Activated CD8-positive, alpha-beta T cell treated with anti-CD3 and anti-CD28 coated beads for 36 hours (primary cell): Measurements from ENCODE around the gene SMARCD3. TPM values are rescaled to one million over a fixed set of nuclear protein-coding genes. Genes with fewer than 3 reads are reported as not detected.
A peak's percentile ranks its signal among the peaks of the same experiment; 100 is the strongest.

Source experiments
- ATAC-seq: fragments of 200-7000 bp; cut with Tn5 transposase; one replicate; pipeline ENCODE4 v1.10.0; 2021; ENCODE audit warnings: mild to moderate bottlenecking, moderate library complexity
- CTCF ChIA-PET: fragments of 350-600 bp; sonication (Branson Sonifier 250); formaldehyde crosslinking; loops from one replicate; lab custom pipeline; 2021; ENCODE audit warnings: antibody characterized with exemption; lab: Charles Lee
- POLR2A ChIA-PET: fragments of 350-600 bp; sonication (Branson Sonifier 250); formaldehyde crosslinking; loops from one replicate; lab custom pipeline; 2021; ENCODE audit warnings: antibody characterized with exemption; lab: Charles Lee
- DNase-seq: peaks from one replicate; pipeline ENCODE4 v3.0.0-alpha.2; 2020
- H3K27ac Mint-ChIP-seq: one replicate; pipeline ENCODE4 v1.8.0; 2021; ENCODE audit warnings: mild to moderate bottlenecking, mixed read lengths
- H3K27me3 Mint-ChIP-seq: one replicate; pipeline ENCODE4 v1.8.0; 2021; ENCODE audit warnings: mixed read lengths
- H3K36me3 Mint-ChIP-seq: one replicate; pipeline ENCODE4 v1.8.0; 2021; ENCODE audit warnings: low read depth, mixed read lengths
- H3K4me1 Mint-ChIP-seq: one replicate; pipeline ENCODE4 v1.8.0; 2021; ENCODE audit warnings: low read depth, mixed read lengths
- H3K4me3 Mint-ChIP-seq: one replicate; pipeline ENCODE4 v1.8.0; 2021; ENCODE audit warnings: mild to moderate bottlenecking, moderate library complexity, mixed read lengths
- H3K9me3 Mint-ChIP-seq: one replicate; pipeline ENCODE4 v1.8.0; 2021; ENCODE audit warnings: mixed read lengths
- CTCF ChIP-seq: fragments of 200-600 bp; IDR thresholded peaks from one replicate; pipeline ENCODE4 v1.8.0; 2022; ENCODE audit warnings: antibody characterized with exemption, mild to moderate bottlenecking
- intact Hi-C: fragments of 100-400 bp; cut with micrococcal nuclease; formaldehyde crosslinking; loops from one replicate; pipeline ENCODE4 v1.10.0; 2022
- total RNA-seq, 2 experiments: library from RNA; stranded (reverse); gene quantifications; one replicate each; pipeline ENCODE4 v1.2.3, GENCODE V29; 2021

SMARCD3 gene
- 1 to 10 TPM; 8.2 to 8.9 TPM for total RNA-seq

- POLR2A ChIA-PET, result interaction anchor here (1.1 kb wide), 1 partner anchor 13 kb away, joined by 3 read pairs; no protein-coding TSS in a partner anchor
- CTCF ChIA-PET, result interaction anchor here (0.7 to 3.1 kb wide), 4 partner anchors 57 to 144 kb away, joined by 3 to 23 read pairs (median 6); no protein-coding TSS in a partner anchor
- no peak for ATAC-seq
- Mint-ChIP-seq H3K9me3 (no peaks in the 10 kb centered on the region), H3K4me3 (peak within 1 kb of the TSS; percentile 64), H3K27ac (peak within 1 kb of the TSS; percentile 27), H3K4me1 (peaks cover 41% of the 10 kb centered on the region), H3K36me3 (no peaks in the 10 kb centered on the region), H3K27me3 (peaks cover 41% of the 10 kb centered on the region)
- intact Hi-C loops, result no loop called here
- DNase-seq, result no peak
- TF ChIP-seq CTCF, result no peak
These were observed at the start of gene SMARCD3 for GRCh38 chr7:151248346-151249033. Gene SMARCD3 (minus strand): TSS chr7:151248694. CDS start chr7:151248562, 132 bp downstream.

GRCh38 chr7:151296202-151296992 lies 47.9 kb upstream of the SMARCD3 start:
- POLR2A ChIA-PET, result interaction anchor here (0.9 kb wide), 1 partner anchor 22 kb away, joined by 3 read pairs; no protein-coding TSS in a partner anchor
- ATAC-seq (no peak), DNase-seq (no peak)
- CTCF ChIA-PET, result interaction anchor here (1.3 to 1.5 kb wide), 2 partner anchors 15 to 19 kb away, joined by 3 to 5 read pairs; no protein-coding TSS in a partner anchor
- no peak overlapping the region for H3K4me3 Mint-ChIP-seq
- no peak for TF ChIP-seq CTCF
- intact Hi-C loops, result no loop called here
- H3K36me3 Mint-ChIP-seq, result no peaks in the 10 kb centered on the region
- H3K9me3 Mint-ChIP-seq, result peaks cover 3% of the 10 kb centered on the region
- H3K27me3 Mint-ChIP-seq, result peaks cover 4% of the 10 kb centered on the region
- no peak overlapping the region for H3K27ac Mint-ChIP-seq
- no peaks in the 10 kb centered on the region for H3K4me1 Mint-ChIP-seq

GRCh38 chr7:151292850-151293249 lies 44.4 kb upstream of the SMARCD3 start:
- TF ChIP-seq CTCF, result no peak
- no peak overlapping the region for H3K4me3 Mint-ChIP-seq
- intact Hi-C loops, result no loop called here
- H3K27ac Mint-ChIP-seq, result no peak overlapping the region
- H3K4me1 Mint-ChIP-seq, result no peaks in the 10 kb centered on the region
- peaks cover 2% of the 10 kb centered on the region for H3K27me3 Mint-ChIP-seq
- ATAC-seq (no peak), DNase-seq (no peak)
- H3K9me3 Mint-ChIP-seq, result peaks cover 3% of the 10 kb centered on the region
- POLR2A ChIA-PET, result no interaction called here
- CTCF ChIA-PET, result interaction anchor here (1.6 kb wide), 1 partner anchor 22 kb away, joined by 4 read pairs; no protein-coding TSS in a partner anchor
- H3K36me3 Mint-ChIP-seq, result no peaks in the 10 kb centered on the region

- Mint-ChIP-seq H3K27ac (no peak overlapping the region), H3K9me3 (peaks cover under 1% of the 10 kb centered on the region), H3K4me3 (no peak overlapping the region), H3K4me1 (peaks cover 4% of the 10 kb centered on the region), H3K27me3 (peaks cover 2% of the 10 kb centered on the region), H3K36me3 (no peaks in the 10 kb centered on the region)
- TF ChIP-seq CTCF, result no peak
- intact Hi-C loops, result no loop called here
- DNase-seq (no peak), ATAC-seq (no peak)
- ChIA-PET POLR2A (interaction anchor here (1.0 kb wide), 1 partner anchor 9 kb away, joined by 3 read pairs; no protein-coding TSS in a partner anchor), CTCF (interaction anchor here (1.1 to 1.4 kb wide), 2 partner anchors 24 to 47 kb away, joined by 3 to 4 read pairs; no protein-coding TSS in a partner anchor)
These were observed 42.7 kb upstream of the SMARCD3 start for GRCh38 chr7:151291206-151291605.
